H1 (cell line): Measurements from ENCODE around the gene SPPL2B. TPM values are rescaled to one million over a fixed set of nuclear protein-coding genes. Genes with fewer than 3 reads are reported as not detected.

Experiments used
- NANOG ChIP-seq: IDR thresholded peaks from 2 replicates; pipeline ENCODE4 v1.6.1; 2011; ENCODE audit warnings: low read length, low read depth, mild to moderate bottlenecking, inconsistent platforms; ENCODE audit not compliant: insufficient read depth, poor library complexity, severe bottlenecking
- PHF8 ChIP-seq: fragments of 200-600 bp; sonication (generic); conservative IDR thresholded peaks from 2 replicates; pipeline ENCODE4 v1.7.1; 2012; ENCODE audit warnings: low read depth, mild to moderate bottlenecking, inconsistent platforms, low read length, moderate library complexity
- polyA plus RNA-seq, 7 experiments: library from polyadenylated mRNA; depleted of rRNA in 3 of 7; stranded (reverse) in 5 of 7; unstranded in 2 of 7; fragments of >200 nt in 5 of 7; fragments of 200-250 nt in 2 of 7; gene quantifications; 1 replicate in 5 of 7; 2 replicates in 1 of 7; 4 replicates in 1 of 7; pipeline versions ENCODE4 v1.2.1 to v1.2.3, GENCODE V29; 2011 to 2013; ENCODE audit warnings: missing spikeins in 2 of 7, mixed read lengths in 2 of 7
- total RNA-seq: library from RNA; stranded (reverse); fragmentation: NEBNext Ultra II Directional; extraction: Animal tissue kit (Norgen Biotek cat#: 25700); gene quantifications from 2 replicates; pipeline ENCODE4 v1.2.1, GENCODE V29; 2021
- TF ChIP-seq, protein P1 (sequence below): fragments of 300-600 bp; sonication (generic); IDR thresholded peaks from 2 replicates; pipeline ENCODE4 v1.7.1; 2012; ENCODE audit warnings: low read length, moderate library complexity, mild to moderate bottlenecking, inconsistent platforms; ENCODE audit not compliant: insufficient replicate concordance

The SPPL2B gene
- total and polyA plus RNA-seq, 2 of the 8 experiments (the other 6 are each of a cell fraction or from before 2014, with no cell fraction given): 34.8 to 55.7 TPM

DNA sequence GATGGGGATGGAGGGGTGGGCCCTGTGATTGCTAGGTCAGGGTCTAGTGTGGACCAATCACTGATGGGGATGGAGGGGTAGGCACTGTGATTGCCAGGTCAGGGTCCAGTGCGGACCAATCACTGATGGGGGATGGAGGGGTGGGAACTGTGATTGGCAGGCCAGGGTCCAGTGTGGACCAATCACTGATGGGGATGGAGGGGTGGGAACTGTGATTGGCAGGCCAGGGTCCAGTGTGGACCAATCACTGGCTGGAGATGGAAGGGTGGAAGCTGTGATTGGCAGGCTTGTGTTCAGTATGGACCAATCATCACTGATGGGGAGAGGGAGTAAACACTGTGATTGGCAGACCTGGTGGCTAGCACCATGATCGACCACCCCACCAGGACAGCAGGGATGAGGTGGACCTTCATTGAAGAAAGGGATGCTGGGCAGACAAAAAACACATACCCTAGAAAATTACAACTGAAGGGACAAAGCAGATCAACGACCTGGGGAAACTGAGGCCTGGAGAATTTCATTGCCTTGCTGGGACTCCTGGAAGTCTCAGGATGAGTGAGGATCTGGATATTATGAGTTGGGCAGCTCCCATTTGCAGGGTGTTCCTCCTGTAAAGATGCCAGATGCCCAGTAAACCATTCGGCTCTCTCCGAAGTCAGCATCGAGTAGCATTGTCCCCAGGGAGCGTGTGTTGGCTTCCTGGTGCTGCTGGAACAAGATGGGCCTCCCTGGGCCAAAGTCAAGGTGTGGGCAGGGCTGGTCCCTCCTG is 47.1 kb downstream of the SPPL2B start (continued):
- TF ChIP-seq, protein P1, sequence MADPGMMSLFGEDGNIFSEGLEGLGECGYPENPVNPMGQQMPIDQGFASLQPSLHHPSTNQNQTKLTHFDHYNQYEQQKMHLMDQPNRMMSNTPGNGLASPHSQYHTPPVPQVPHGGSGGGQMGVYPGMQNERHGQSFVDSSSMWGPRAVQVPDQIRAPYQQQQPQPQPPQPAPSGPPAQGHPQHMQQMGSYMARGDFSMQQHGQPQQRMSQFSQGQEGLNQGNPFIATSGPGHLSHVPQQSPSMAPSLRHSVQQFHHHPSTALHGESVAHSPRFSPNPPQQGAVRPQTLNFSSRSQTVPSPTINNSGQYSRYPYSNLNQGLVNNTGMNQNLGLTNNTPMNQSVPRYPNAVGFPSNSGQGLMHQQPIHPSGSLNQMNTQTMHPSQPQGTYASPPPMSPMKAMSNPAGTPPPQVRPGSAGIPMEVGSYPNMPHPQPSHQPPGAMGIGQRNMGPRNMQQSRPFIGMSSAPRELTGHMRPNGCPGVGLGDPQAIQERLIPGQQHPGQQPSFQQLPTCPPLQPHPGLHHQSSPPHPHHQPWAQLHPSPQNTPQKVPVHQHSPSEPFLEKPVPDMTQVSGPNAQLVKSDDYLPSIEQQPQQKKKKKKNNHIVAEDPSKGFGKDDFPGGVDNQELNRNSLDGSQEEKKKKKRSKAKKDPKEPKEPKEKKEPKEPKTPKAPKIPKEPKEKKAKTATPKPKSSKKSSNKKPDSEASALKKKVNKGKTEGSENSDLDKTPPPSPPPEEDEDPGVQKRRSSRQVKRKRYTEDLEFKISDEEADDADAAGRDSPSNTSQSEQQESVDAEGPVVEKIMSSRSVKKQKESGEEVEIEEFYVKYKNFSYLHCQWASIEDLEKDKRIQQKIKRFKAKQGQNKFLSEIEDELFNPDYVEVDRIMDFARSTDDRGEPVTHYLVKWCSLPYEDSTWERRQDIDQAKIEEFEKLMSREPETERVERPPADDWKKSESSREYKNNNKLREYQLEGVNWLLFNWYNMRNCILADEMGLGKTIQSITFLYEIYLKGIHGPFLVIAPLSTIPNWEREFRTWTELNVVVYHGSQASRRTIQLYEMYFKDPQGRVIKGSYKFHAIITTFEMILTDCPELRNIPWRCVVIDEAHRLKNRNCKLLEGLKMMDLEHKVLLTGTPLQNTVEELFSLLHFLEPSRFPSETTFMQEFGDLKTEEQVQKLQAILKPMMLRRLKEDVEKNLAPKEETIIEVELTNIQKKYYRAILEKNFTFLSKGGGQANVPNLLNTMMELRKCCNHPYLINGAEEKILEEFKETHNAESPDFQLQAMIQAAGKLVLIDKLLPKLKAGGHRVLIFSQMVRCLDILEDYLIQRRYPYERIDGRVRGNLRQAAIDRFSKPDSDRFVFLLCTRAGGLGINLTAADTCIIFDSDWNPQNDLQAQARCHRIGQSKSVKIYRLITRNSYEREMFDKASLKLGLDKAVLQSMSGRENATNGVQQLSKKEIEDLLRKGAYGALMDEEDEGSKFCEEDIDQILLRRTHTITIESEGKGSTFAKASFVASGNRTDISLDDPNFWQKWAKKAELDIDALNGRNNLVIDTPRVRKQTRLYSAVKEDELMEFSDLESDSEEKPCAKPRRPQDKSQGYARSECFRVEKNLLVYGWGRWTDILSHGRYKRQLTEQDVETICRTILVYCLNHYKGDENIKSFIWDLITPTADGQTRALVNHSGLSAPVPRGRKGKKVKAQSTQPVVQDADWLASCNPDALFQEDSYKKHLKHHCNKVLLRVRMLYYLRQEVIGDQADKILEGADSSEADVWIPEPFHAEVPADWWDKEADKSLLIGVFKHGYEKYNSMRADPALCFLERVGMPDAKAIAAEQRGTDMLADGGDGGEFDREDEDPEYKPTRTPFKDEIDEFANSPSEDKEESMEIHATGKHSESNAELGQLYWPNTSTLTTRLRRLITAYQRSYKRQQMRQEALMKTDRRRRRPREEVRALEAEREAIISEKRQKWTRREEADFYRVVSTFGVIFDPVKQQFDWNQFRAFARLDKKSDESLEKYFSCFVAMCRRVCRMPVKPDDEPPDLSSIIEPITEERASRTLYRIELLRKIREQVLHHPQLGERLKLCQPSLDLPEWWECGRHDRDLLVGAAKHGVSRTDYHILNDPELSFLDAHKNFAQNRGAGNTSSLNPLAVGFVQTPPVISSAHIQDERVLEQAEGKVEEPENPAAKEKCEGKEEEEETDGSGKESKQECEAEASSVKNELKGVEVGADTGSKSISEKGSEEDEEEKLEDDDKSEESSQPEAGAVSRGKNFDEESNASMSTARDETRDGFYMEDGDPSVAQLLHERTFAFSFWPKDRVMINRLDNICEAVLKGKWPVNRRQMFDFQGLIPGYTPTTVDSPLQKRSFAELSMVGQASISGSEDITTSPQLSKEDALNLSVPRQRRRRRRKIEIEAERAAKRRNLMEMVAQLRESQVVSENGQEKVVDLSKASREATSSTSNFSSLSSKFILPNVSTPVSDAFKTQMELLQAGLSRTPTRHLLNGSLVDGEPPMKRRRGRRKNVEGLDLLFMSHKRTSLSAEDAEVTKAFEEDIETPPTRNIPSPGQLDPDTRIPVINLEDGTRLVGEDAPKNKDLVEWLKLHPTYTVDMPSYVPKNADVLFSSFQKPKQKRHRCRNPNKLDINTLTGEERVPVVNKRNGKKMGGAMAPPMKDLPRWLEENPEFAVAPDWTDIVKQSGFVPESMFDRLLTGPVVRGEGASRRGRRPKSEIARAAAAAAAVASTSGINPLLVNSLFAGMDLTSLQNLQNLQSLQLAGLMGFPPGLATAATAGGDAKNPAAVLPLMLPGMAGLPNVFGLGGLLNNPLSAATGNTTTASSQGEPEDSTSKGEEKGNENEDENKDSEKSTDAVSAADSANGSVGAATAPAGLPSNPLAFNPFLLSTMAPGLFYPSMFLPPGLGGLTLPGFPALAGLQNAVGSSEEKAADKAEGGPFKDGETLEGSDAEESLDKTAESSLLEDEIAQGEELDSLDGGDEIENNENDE: no peak
- TF ChIP-seq PHF8 (no peak), NANOG (no peak)
